ENCODE measurements around the gene MMP15.
A peak's percentile ranks its signal among the peaks of the same experiment; 100 is the strongest.

The MMP15 gene

GRCh38 chr16:58019866-58020538 is 5.6 kb upstream of the MMP15 start:
- ATAC-seq = no peak

- no peak for ATAC-seq
Measured at GRCh38 chr16:58020628-58021521, 4.7 kb upstream of the MMP15 start.

- ATAC-seq = no peak
Measured at GRCh38 chr16:58021661-58022551, 3.6 kb upstream of the MMP15 start.

GRCh38 chr16:58022601-58023371 is 2.8 kb upstream of the MMP15 start:
- ATAC-seq = no peak

- ATAC-seq = peak; percentile 9 to 22
Measured at GRCh38 chr16:58024486-58025350, 836 bp upstream of the MMP15 start.

- ATAC-seq = peak in 1 of 2 donors; percentile 14
Measured at GRCh38 chr16:58026139-58026704, 668 bp downstream of the MMP15 start.

GRCh38 chr16:58026705-58027160 is 1.2 kb downstream of the MMP15 start:
- ATAC-seq = no peak

- no peak for ATAC-seq
Measured at GRCh38 chr16:58027161-58027915, 1.8 kb downstream of the MMP15 start.

- no peak for ATAC-seq
Measured at GRCh38 chr16:58027916-58028455, 2.4 kb downstream of the MMP15 start.

- no peak for ATAC-seq
Measured at GRCh38 chr16:58028541-58029070, 3.1 kb downstream of the MMP15 start.

GRCh38 chr16:58029410-58029809 is 3.9 kb downstream of the MMP15 start:
- ATAC-seq = no peak

- ATAC-seq = no peak
Measured at GRCh38 chr16:58030136-58030840, 4.7 kb downstream of the MMP15 start.

GRCh38 chr16:58031016-58031800 is 5.7 kb downstream of the MMP15 start:
- ATAC-seq = no peak

- no peak for ATAC-seq
Measured at GRCh38 chr16:58032710-58033293, 7.2 kb downstream of the MMP15 start.

- no peak for ATAC-seq
Measured at GRCh38 chr16:58034128-58034685, 8.7 kb downstream of the MMP15 start.

GRCh38 chr16:58034774-58035173 is 9.2 kb downstream of the MMP15 start:
- no peak for ATAC-seq

Measured in activated CD4-positive, CD25-positive, alpha-beta regulatory T cell treated with anti-CD3 and anti-CD28 coated beads, Interleukin-2, amount 50 U/mL, for 24 hours (primary cell).